Measurements from ENCODE around the gene CASP3.
"Not testable (repeated sequence)": the region's sequence is repeated elsewhere in the genome, so short reads cannot be mapped to it uniquely, and the experiment has no call there.

The CASP3 gene

GRCh38 chr4:184602857-184603256, 46.4 kb downstream of the CASP3 start:
- not testable (repeated sequence) for H3K4me3 ChIP-seq (ENCODE audit: low read depth, low read length); H3K9ac ChIP-seq (ENCODE audit: low read depth, low read length); H3K4me1 ChIP-seq (ENCODE audit: control insufficient read depth, insufficient read depth, low read length); H3K36me3 ChIP-seq (ENCODE audit: control insufficient read depth, insufficient read depth, low read length); H3K27me3 ChIP-seq (ENCODE audit: control insufficient read depth, insufficient read depth, low read length); H3K9me3 ChIP-seq (ENCODE audit: control insufficient read depth, insufficient read depth, low read length)

DNA sequence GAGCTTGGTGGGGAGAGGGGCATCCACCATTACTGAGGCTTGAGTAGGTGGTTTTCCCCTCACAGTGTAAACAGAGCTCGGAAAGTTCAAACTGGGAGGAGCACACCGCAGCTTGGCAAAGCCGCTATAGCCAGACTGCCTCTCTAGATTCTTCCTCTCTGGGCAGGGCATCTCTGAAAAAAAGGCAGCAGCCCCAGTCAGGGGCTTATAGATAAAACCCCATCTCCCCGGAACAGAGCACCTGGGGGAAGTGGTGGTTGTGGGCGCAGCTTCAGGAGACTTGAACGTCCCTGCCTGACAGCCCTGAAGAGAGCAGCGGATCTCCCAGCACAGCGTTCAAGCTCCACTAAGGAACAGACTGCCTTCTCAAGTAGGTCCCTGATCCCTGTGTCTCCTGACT, 48.3 kb downstream of the CASP3 start:
- not testable (repeated sequence) for H3K9me3 ChIP-seq (ENCODE audit: control insufficient read depth, insufficient read depth, low read length); H3K4me1 ChIP-seq (ENCODE audit: control insufficient read depth, insufficient read depth, low read length); H3K9ac ChIP-seq (ENCODE audit: low read depth, low read length); H3K36me3 ChIP-seq (ENCODE audit: control insufficient read depth, insufficient read depth, low read length); H3K4me3 ChIP-seq (ENCODE audit: low read depth, low read length); H3K27me3 ChIP-seq (ENCODE audit: control insufficient read depth, insufficient read depth, low read length)

- H3K4me3 ChIP-seq (ENCODE audit: low read depth, low read length), result no peak overlapping the region
- H3K9me3 ChIP-seq (ENCODE audit: control insufficient read depth, insufficient read depth, low read length), result no peaks in the 10 kb centered on the region
Observed at GRCh38 chr4:184599492-184600135, 49.6 kb downstream of the CASP3 start.

DNA sequence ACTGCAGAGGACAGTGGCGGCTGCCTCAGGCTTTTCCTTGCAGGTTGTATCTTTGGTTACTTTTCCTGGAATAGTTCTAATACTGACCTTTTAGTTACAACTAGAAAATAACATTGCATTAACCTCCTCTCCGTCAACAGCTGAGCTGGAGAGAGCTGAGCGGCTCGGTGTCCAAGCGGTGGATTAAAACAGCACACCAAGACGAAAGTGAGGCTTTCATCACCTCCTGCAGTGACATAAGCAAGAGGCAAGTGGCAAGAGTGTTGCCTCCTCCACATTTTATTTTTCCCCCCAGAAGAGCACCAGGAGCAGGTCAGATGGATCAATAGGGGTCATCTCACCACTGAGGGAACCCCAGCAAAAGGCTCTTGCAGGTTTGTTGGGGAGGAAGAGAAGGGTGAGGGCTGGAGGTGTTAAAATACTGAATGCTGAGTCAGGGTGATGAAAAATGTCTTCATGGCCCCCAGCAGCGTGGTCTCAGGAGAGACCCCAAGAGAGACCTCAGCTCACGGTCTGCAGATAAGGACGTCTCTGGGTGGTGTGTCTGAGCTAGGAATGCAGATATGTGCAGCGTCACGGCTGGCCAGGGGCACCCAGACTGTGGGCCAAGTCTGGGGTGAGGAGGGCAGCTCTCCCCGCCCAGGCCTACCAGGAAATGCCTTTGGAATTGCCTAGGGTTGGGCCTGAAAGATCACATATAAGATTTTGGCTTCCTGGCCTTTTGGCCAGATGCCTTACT, 50.3 kb downstream of the CASP3 start:
- no peaks in the 10 kb centered on the region for H3K27me3 ChIP-seq (ENCODE audit: control insufficient read depth, insufficient read depth, low read length)
- H3K4me1 ChIP-seq (ENCODE audit: control insufficient read depth, insufficient read depth, low read length), result no peaks in the 10 kb centered on the region
- no peak overlapping the region for H3K9ac ChIP-seq (ENCODE audit: low read depth, low read length)
- H3K36me3 ChIP-seq (ENCODE audit: control insufficient read depth, insufficient read depth, low read length), result no peaks in the 10 kb centered on the region
- no peaks in the 10 kb centered on the region for H3K9me3 ChIP-seq (ENCODE audit: control insufficient read depth, insufficient read depth, low read length)
- no peak overlapping the region for H3K4me3 ChIP-seq (ENCODE audit: low read depth, low read length)

More at GRCh38 chr4:184599492-184600135, 49.6 kb downstream of the CASP3 start:
- no peaks in the 10 kb centered on the region for H3K4me1 ChIP-seq (ENCODE audit: control insufficient read depth, insufficient read depth, low read length)
- H3K9ac ChIP-seq (ENCODE audit: low read depth, low read length), result no peak overlapping the region
- H3K27me3 ChIP-seq (ENCODE audit: control insufficient read depth, insufficient read depth, low read length), result no peaks in the 10 kb centered on the region
- H3K36me3 ChIP-seq (ENCODE audit: control insufficient read depth, insufficient read depth, low read length), result no peaks in the 10 kb centered on the region

- Histone ChIP-seq H3K9me3 (ENCODE audit: control insufficient read depth, insufficient read depth, low read length) (no peaks in the 10 kb centered on the region), H3K36me3 (ENCODE audit: control insufficient read depth, insufficient read depth, low read length) (no peaks in the 10 kb centered on the region), H3K4me1 (ENCODE audit: control insufficient read depth, insufficient read depth, low read length) (no peaks in the 10 kb centered on the region), H3K4me3 (ENCODE audit: low read depth, low read length) (no peak overlapping the region), H3K27me3 (ENCODE audit: control insufficient read depth, insufficient read depth, low read length) (no peaks in the 10 kb centered on the region), H3K9ac (ENCODE audit: low read depth, low read length) (no peak overlapping the region)
Observed at GRCh38 chr4:184596617-184597185, 52.5 kb downstream of the CASP3 start.

DNA sequence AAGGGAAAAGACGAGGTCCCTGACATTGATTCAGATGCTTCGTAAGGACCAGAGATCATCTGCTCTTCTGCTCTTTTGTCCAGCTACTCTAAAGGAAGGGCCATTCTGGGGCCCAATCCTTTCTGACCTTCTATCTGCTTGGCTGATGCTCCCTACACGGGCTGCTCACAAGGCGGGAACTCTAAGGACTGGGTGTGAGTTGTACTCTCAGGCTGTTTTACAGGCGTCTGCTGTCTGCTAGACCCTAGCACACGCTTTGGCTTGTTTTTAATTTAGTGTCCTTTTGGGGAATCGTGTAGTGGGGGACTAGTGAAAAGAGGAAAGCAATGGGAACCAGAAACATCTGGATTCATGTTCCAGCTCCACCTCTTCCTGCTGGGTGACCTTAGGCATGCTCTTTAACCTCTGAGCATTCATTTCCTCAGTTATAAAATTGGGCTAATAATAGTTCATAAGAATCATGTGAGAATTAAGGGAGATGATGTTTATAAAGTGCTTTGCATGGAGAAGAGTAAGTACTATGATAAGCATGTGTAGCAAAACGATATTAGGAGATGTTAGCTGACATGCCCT, 53.1 kb downstream of the CASP3 start:
- no peaks in the 10 kb centered on the region for H3K36me3 ChIP-seq (ENCODE audit: control insufficient read depth, insufficient read depth, low read length)
- H3K9me3 ChIP-seq (ENCODE audit: control insufficient read depth, insufficient read depth, low read length), result no peaks in the 10 kb centered on the region
- no peak overlapping the region for H3K9ac ChIP-seq (ENCODE audit: low read depth, low read length)
- no peaks in the 10 kb centered on the region for H3K4me1 ChIP-seq (ENCODE audit: control insufficient read depth, insufficient read depth, low read length)
- H3K4me3 ChIP-seq (ENCODE audit: low read depth, low read length), result no peak overlapping the region
- H3K27me3 ChIP-seq (ENCODE audit: control insufficient read depth, insufficient read depth, low read length), result no peaks in the 10 kb centered on the region

GRCh38 chr4:184595430-184595829, 53.8 kb downstream of the CASP3 start:
- Histone ChIP-seq H3K9ac (ENCODE audit: low read depth, low read length) (no peak overlapping the region), H3K27me3 (ENCODE audit: control insufficient read depth, insufficient read depth, low read length) (no peaks in the 10 kb centered on the region), H3K4me1 (ENCODE audit: control insufficient read depth, insufficient read depth, low read length) (no peaks in the 10 kb centered on the region), H3K9me3 (ENCODE audit: control insufficient read depth, insufficient read depth, low read length) (no peaks in the 10 kb centered on the region), H3K4me3 (ENCODE audit: low read depth, low read length) (no peak overlapping the region), H3K36me3 (ENCODE audit: control insufficient read depth, insufficient read depth, low read length) (no peaks in the 10 kb centered on the region)

GRCh38 chr4:184593461-184593860, 55.8 kb downstream of the CASP3 start:
- no peak overlapping the region for H3K9ac ChIP-seq (ENCODE audit: low read depth, low read length)
- no peaks in the 10 kb centered on the region for H3K36me3 ChIP-seq (ENCODE audit: control insufficient read depth, insufficient read depth, low read length)
- H3K27me3 ChIP-seq (ENCODE audit: control insufficient read depth, insufficient read depth, low read length), result no peaks in the 10 kb centered on the region
- no peaks in the 10 kb centered on the region for H3K9me3 ChIP-seq (ENCODE audit: control insufficient read depth, insufficient read depth, low read length)
- H3K4me1 ChIP-seq (ENCODE audit: control insufficient read depth, insufficient read depth, low read length), result no peaks in the 10 kb centered on the region
- H3K4me3 ChIP-seq (ENCODE audit: low read depth, low read length), result no peak overlapping the region

- H3K27me3 ChIP-seq (ENCODE audit: control insufficient read depth, insufficient read depth, low read length); H3K36me3 ChIP-seq (ENCODE audit: control insufficient read depth, insufficient read depth, low read length); H3K4me3 ChIP-seq (ENCODE audit: low read depth, low read length); H3K4me1 ChIP-seq (ENCODE audit: control insufficient read depth, insufficient read depth, low read length); H3K9me3 ChIP-seq (ENCODE audit: control insufficient read depth, insufficient read depth, low read length); H3K9ac ChIP-seq (ENCODE audit: low read depth, low read length): not testable (repeated sequence)
Observed at GRCh38 chr4:184591747-184592270, 57.4 kb downstream of the CASP3 start.

GRCh38 chr4:184591070-184591677, 58.1 kb downstream of the CASP3 start:
- Histone ChIP-seq H3K4me3 (ENCODE audit: low read depth, low read length) (no peak overlapping the region), H3K9me3 (ENCODE audit: control insufficient read depth, insufficient read depth, low read length) (no peaks in the 10 kb centered on the region), H3K36me3 (ENCODE audit: control insufficient read depth, insufficient read depth, low read length) (no peaks in the 10 kb centered on the region), H3K27me3 (ENCODE audit: control insufficient read depth, insufficient read depth, low read length) (no peaks in the 10 kb centered on the region), H3K4me1 (ENCODE audit: control insufficient read depth, insufficient read depth, low read length) (no peaks in the 10 kb centered on the region), H3K9ac (ENCODE audit: low read depth, low read length) (no peak overlapping the region)

GRCh38 chr4:184590196-184590595, 59.1 kb downstream of the CASP3 start:
- H3K36me3 ChIP-seq (ENCODE audit: control insufficient read depth, insufficient read depth, low read length), result no peaks in the 10 kb centered on the region
- H3K4me1 ChIP-seq (ENCODE audit: control insufficient read depth, insufficient read depth, low read length), result no peaks in the 10 kb centered on the region
- H3K4me3 ChIP-seq (ENCODE audit: low read depth, low read length), result no peak overlapping the region
- H3K9ac ChIP-seq (ENCODE audit: low read depth, low read length), result no peak overlapping the region
- H3K27me3 ChIP-seq (ENCODE audit: control insufficient read depth, insufficient read depth, low read length), result no peaks in the 10 kb centered on the region
- no peaks in the 10 kb centered on the region for H3K9me3 ChIP-seq (ENCODE audit: control insufficient read depth, insufficient read depth, low read length)
